H1 (cell line): ENCODE measurements around the gene SULF2. TPM values are rescaled to one million over a fixed set of nuclear protein-coding genes. Genes with fewer than 3 reads are reported as not detected.

ENCODE experiments used
- EZH2 ChIP-seq: fragments of 200-600 bp; sonication (generic); IDR thresholded peaks from 2 replicates; pipeline ENCODE4 v1.7.1; 2012; ENCODE audit warnings: low read depth, mild to moderate bottlenecking, moderate library complexity, low read length, inconsistent platforms; ENCODE audit not compliant: severe bottlenecking
- polyA plus RNA-seq, 7 experiments: library from polyadenylated mRNA; depleted of rRNA in 3 of 7; stranded (reverse) in 5 of 7; unstranded in 2 of 7; fragments of >200 nt in 5 of 7; fragments of 200-250 nt in 2 of 7; gene quantifications; 1 replicate in 5 of 7; 2 replicates in 1 of 7; 4 replicates in 1 of 7; pipeline versions ENCODE4 v1.2.1 to v1.2.3, GENCODE V29; 2011 to 2013; ENCODE audit warnings: missing spikeins in 2 of 7, mixed read lengths in 2 of 7
- total RNA-seq: library from RNA; stranded (reverse); fragmentation: NEBNext Ultra II Directional; extraction: Animal tissue kit (Norgen Biotek cat#: 25700); gene quantifications from 2 replicates; pipeline ENCODE4 v1.2.1, GENCODE V29; 2021

The SULF2 gene
- total and polyA plus RNA-seq, 2 of the 8 experiments (the other 6 are each of a cell fraction or from before 2014, with no cell fraction given) = 15.7 to 28.2 TPM

- TF ChIP-seq EZH2 = no peak
Observed at GRCh38 chr20:47751449-47751848, 33.8 kb downstream of the SULF2 start (continued).
